HG02642 (cell line): ENCODE data around the gene HOXB3.

ENCODE experiments used
- ATAC-seq: cut with Tn5 transposase; IDR thresholded peaks from one replicate; pipeline ENCODE4 v1.9.1; 2021; ENCODE audit warnings: mild to moderate bottlenecking; ENCODE audit not compliant: unreplicated experiment, poor library complexity

The HOXB3 gene

GRCh38 chr17:48589831-48590606, at the start of gene HOXB3:
Gene HOXB3 (minus strand): TSS chr17:48590241. CDS start chr17:48552474, 37,767 bp downstream.
- no peak for ATAC-seq

- no peak for ATAC-seq
Measured at GRCh38 chr17:48639136-48639535, 49.1 kb upstream of the HOXB3 start.

- no peak for ATAC-seq
Measured at GRCh38 chr17:48637323-48638260, 47.6 kb upstream of the HOXB3 start.

- ATAC-seq = peak; percentile 67
Measured at GRCh38 chr17:48636177-48637018, 46.4 kb upstream of the HOXB3 start.

DNA sequence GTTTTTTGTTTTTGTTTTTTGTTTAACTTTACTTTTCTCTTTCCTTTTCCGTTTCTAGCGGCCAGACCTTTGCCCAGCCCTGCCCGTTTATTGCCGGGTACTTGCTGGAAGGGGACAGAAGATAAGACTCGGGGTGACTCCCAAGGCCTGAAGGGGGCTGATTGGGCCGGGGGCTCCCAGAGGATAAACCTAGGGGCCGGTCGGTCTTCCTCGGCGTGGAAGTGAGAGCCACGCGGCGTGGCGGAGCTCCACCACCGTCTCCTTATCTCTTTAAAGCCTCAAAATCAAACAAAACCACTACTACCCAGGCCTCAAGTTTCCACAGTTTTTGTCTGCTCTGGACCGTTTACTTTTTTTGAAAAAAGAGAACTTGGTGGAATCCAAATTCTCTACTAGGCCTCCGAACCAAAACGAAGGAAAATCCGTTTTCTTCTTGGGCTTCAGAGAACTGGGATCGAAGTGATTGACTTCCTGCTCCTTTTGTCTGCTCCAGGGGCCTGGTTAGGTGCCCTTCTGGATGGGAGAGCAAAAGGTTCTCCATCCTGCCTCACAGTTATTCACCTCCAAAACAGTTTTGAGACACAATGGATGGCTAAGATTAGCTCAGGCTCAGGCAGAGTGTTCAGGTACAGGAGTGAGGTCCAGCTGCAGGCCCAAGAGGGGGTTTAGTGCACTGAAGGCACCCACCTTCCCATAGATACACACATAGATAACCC, 44.6 kb upstream of the HOXB3 start:
- ATAC-seq = no peak

DNA sequence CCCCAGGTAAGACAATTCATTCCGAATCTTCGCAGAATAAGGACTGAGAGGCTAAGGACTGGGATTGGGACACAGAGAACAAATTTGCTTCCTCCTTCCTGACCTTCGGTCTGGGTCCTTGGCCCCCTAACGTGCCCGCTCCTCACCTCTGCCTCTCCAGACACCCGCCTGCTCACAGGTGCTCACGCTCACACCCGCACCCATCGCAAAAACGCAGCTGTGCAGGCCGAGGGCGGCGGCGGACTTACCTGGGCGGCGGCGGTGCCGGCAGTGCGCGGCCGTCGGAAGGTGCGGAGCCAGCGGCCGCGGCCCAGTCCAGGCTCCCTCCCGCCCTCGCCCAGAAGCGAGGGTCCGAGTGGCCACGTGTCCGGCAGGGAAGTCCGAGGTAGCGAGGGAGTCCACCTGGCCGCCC, 43.2 kb upstream of the HOXB3 start:
- no peak for ATAC-seq

DNA sequence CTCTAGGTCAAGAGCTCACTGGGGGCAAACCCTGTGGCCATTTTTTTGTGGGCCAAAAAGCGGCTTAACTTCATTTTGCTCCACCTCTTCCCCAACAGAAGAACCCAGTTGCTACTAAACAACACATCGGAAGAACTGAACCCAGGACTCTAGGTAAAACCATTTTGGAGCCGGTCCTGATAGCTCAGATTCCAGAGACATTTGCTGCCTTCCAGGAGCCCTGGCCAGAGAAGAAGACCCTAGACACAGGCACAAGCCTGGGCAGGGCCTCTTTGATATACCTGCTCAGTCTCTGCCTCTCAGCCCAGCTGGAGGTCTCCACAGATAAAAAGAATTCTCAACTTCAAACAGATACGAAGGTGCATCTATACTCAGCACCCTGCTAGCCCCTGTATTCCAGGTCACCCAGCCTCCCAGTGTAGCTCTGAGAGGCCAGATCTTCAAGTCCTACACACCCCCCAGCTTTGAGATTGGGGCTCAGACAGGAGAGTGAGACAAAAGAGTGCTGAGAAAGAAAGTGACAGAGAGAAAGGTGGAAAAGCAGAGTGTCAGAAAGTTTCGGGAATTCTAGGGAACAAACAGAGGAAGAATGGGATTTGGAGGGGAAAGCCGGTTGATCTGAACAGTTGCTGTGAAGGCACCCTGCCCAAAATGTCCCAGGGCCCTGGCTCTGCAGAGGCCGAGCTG, 42.7 kb upstream of the HOXB3 start:
- no peak for ATAC-seq

- no peak for ATAC-seq
Measured at GRCh38 chr17:48631693-48632578, 41.9 kb upstream of the HOXB3 start.

GRCh38 chr17:48630925-48631692, 41.1 kb upstream of the HOXB3 start:
- no peak for ATAC-seq

- ATAC-seq = no peak
Measured at GRCh38 chr17:48630009-48630924, 40.2 kb upstream of the HOXB3 start.

GRCh38 chr17:48629411-48629759, 39.3 kb upstream of the HOXB3 start:
- no peak for ATAC-seq

- ATAC-seq = no peak
Measured at GRCh38 chr17:48628649-48629410, 38.8 kb upstream of the HOXB3 start.

GRCh38 chr17:48627623-48628521, 37.8 kb upstream of the HOXB3 start:
- no peak for ATAC-seq

GRCh38 chr17:48627118-48627597, 37.1 kb upstream of the HOXB3 start:
- ATAC-seq = no peak
